A549 (cell line): ENCODE results near the gene DGKD. TPM values are rescaled to one million over a fixed set of nuclear protein-coding genes. Genes with fewer than 3 reads are reported as not detected.

Source experiments
- ATAC-seq, 2 experiments: fragments of 200-7000 bp in 1 of 2; fragments of >200 bp in 1 of 2; cut with Nextera tagmentation in 1 of 2; cut with Tn5 transposase in 1 of 2; 3 replicates each; pipeline versions ENCODE4 v1.8.0 to v1.9.1; 2018 to 2020; ENCODE audit warnings: mild to moderate bottlenecking in 1 of 2, moderate library complexity in 1 of 2
- CTCF ChIA-PET: fragments of 300-600 bp; sonication (Branson Sonifier 250); formaldehyde crosslinking; extraction: SDS; loops from one replicate; lab custom pipeline; 2021; ENCODE audit warnings: antibody characterized with exemption, inconsistent platforms; lab: Yijun Ruan, JAX
- POLR2A ChIA-PET: fragments of 350-600 bp; formaldehyde crosslinking; extraction: SDS; loops from one replicate; lab custom pipeline; 2021; ENCODE audit warnings: antibody characterized with exemption, inconsistent platforms; lab: Yijun Ruan, JAX
- DNase-seq, 2 experiments: peaks; one replicate each; pipeline versions ENCODE4 v3.0.0 to v3.0.0-alpha.2; 2011 to 2016; ENCODE audit warnings: low read depth in 1 of 2, low spot score in 1 of 2
- FAIRE-seq: peaks from 2 replicates; lab custom pipeline; 2011; peaks lifted over from hg19 to GRCh38; lab: Jason Lieb, UNC
- H3K27ac ChIP-seq, 2 experiments: fragments of >200 bp; sonication (Bioruptor Twin); formaldehyde crosslinking; 3 replicates each; pipeline ENCODE4 v1.5.1; 2016 to 2017
- H3K4me1 ChIP-seq: fragments of >200 bp; sonication (Bioruptor Twin); formaldehyde crosslinking; 3 replicates; pipeline ENCODE4 v1.6.1; 2016
- H3K4me2 ChIP-seq: fragments of >200 bp; sonication (Bioruptor Twin); formaldehyde crosslinking; 3 replicates; pipeline ENCODE4 v1.6.1; 2016
- H3K4me3 ChIP-seq: fragments of >200 bp; sonication (Bioruptor Twin); formaldehyde crosslinking; 3 replicates; pipeline ENCODE4 v1.5.1; 2016
- H3K9me3 ChIP-seq: fragments of >200 bp; sonication (Bioruptor Twin); formaldehyde crosslinking; 3 replicates; pipeline ENCODE4 v1.6.1; 2016
- CBX2 ChIP-seq: fragments of 200-600 bp; sonication (generic); IDR thresholded peaks from 2 replicates; pipeline ENCODE4 v1.6.1; 2016; ENCODE audit warnings: low read depth, mild to moderate bottlenecking, borderline replicate concordance
- CHD4 ChIP-seq: fragments of 200-600 bp; sonication (generic); IDR thresholded peaks from 2 replicates; pipeline ENCODE4 v1.6.1; 2016; ENCODE audit warnings: antibody characterized with exemption, mild to moderate bottlenecking, borderline replicate concordance
- CTCF ChIP-seq: fragments of >200 bp; sonication (Bioruptor Twin); formaldehyde crosslinking; IDR thresholded peaks from 3 replicates; pipeline ENCODE4 v1.5.1; 2016
- HMGXB4 ChIP-seq: fragments of 250-450 bp; sonication (Bioruptor Pico); IDR thresholded peaks from 2 replicates; pipeline ENCODE4 v1.5.0; 2021; ENCODE audit warnings: mild to moderate bottlenecking, moderate library complexity, borderline replicate concordance
- KDM5A ChIP-seq: fragments of 200-600 bp; sonication (generic); IDR thresholded peaks from 2 replicates; pipeline ENCODE4 v1.6.1; 2016; ENCODE audit warnings: antibody characterized with exemption, mild to moderate bottlenecking
- MAX ChIP-seq: IDR thresholded peaks from 2 replicates; pipeline ENCODE4 v1.6.1; 2012
- MYC ChIP-seq: IDR thresholded peaks from 2 replicates; pipeline ENCODE4 v1.6.1; 2012; ENCODE audit warnings: mild to moderate bottlenecking, inconsistent platforms, low read length, improper control_type of control experiment, borderline replicate concordance
- NFE2L2 ChIP-seq: fragments of 150-350 bp; conservative IDR thresholded peaks from 2 replicates; pipeline ENCODE4 v1.6.1; 2014; ENCODE audit warnings: low read length
- POLR2A ChIP-seq: IDR thresholded peaks from 2 replicates; pipeline ENCODE4 v1.6.1; 2012; ENCODE audit warnings: mild to moderate bottlenecking, low read length
- REST ChIP-seq: fragments of 200-600 bp; sonication (generic); IDR thresholded peaks from 2 replicates; pipeline ENCODE4 v1.6.1; 2016; ENCODE audit warnings: antibody characterized with exemption, mild to moderate bottlenecking, moderate library complexity
- SREBF2 ChIP-seq: fragments of 450-650 bp; IDR thresholded peaks from 2 replicates; pipeline ENCODE4 v1.6.1; 2014; ENCODE audit warnings: mild to moderate bottlenecking, moderate library complexity
- TP53 ChIP-seq: fragments of 250-450 bp; sonication (Bioruptor Pico); IDR thresholded peaks from 2 replicates; pipeline ENCODE4 v1.5.0; 2021; ENCODE audit warnings: mild to moderate bottlenecking, moderate library complexity
- ZNF302 ChIP-seq: fragments of 250-450 bp; sonication (Bioruptor Pico); IDR thresholded peaks from 2 replicates; pipeline ENCODE4 v1.9.0; 2021; ENCODE audit warnings: inconsistent platforms, mild to moderate bottlenecking, moderate library complexity
- WGBS: methylation state at CpG from one replicate; pipeline ENCODE4 v1.1.6; 2017; ENCODE audit errors: missing lambda C conversion rate; 5-methylcytosine and 5-hydroxymethylcytosine counted together
- polyA plus RNA-seq, 4 experiments: library from polyadenylated mRNA; depleted of rRNA in 3 of 4; stranded (reverse); fragments of >200 nt; fragmentation: RNase III in 1 of 4; extraction: RNeasy Plus Mini Kit Qiagen cat#74134 plus additional on column Dnase treatment in 1 of 4; gene quantifications; 2 replicates in 3 of 4; 3 replicates in 1 of 4; pipeline ENCODE4 v1.2.3, GENCODE V29; 2011 to 2017

DGKD gene
- polyA plus RNA-seq, 2 of the 4 experiments (the other 2 are of a cell fraction), result 68.8 to 99.6 TPM

GRCh38 chr2:233314180-233314925 is 39.9 kb upstream of the DGKD start:
- no peak for DNase-seq
- Histone ChIP-seq H3K4me1 (no peaks in the 10 kb centered on the region), H3K27ac (no peak overlapping the region), H3K4me3 (no peak overlapping the region), H3K9me3 (no peaks in the 10 kb centered on the region), H3K4me2 (no peak overlapping the region)
- no peak for TF ChIP-seq REST
- no peak for TF ChIP-seq MYC
- TF ChIP-seq CBX2, result no peak
- TF ChIP-seq SREBF2, result no peak
- no peak for TF ChIP-seq KDM5A
- TF ChIP-seq CTCF, result no peak
- no peak for TF ChIP-seq HMGXB4 (CRISPR knock-in tag)
- TF ChIP-seq POLR2A, result no peak
- peak in 1 of 2 experiments; percentile 36; a peak in 2 of 6 replicates for ATAC-seq
- 91% methylated on average over 20 of the region's 20 CpGs for WGBS
- ChIA-PET CTCF (interaction anchor here (1.5 kb wide), 1 partner anchor 9 kb away, joined by 5 read pairs; no protein-coding TSS in a partner anchor), POLR2A (no interaction called here)
- no peak for FAIRE-seq

GRCh38 chr2:233317196-233317943 is 36.9 kb upstream of the DGKD start:
- TF ChIP-seq KDM5A, result no peak
- TF ChIP-seq CHD4, result no peak
- no peak for TF ChIP-seq REST
- no peak for TF ChIP-seq ZNF302
- no peak for TF ChIP-seq NFE2L2
- TF ChIP-seq MAX, result no peak
- TF ChIP-seq CTCF, result no peak
- no peak for TF ChIP-seq TP53 (CRISPR knock-in tag)
- POLR2A ChIA-PET, result no interaction called here
- CTCF ChIA-PET, result interaction anchor here (1.1 to 1.3 kb wide), 2 partner anchors 14 to 15 kb away, joined by 3 to 7 read pairs; no protein-coding TSS in a partner anchor
- H3K4me2 ChIP-seq, result no peak overlapping the region
- H3K9me3 ChIP-seq, result no peaks in the 10 kb centered on the region
- no peak for ATAC-seq
- H3K27ac ChIP-seq, result no peak overlapping the region
- no peak for DNase-seq
- no peak overlapping the region for H3K4me3 ChIP-seq
- FAIRE-seq, result no peak
- no peaks in the 10 kb centered on the region for H3K4me1 ChIP-seq
- WGBS, result 64% methylated on average over 7 of the region's 7 CpGs
